ENCODE measurements around the gene TTC3. TPM values are rescaled to one million over a fixed set of nuclear protein-coding genes. Genes with fewer than 3 reads are reported as not detected.
"Not testable (repeated sequence)": the region's sequence is repeated elsewhere in the genome, so short reads cannot be mapped to it uniquely, and the experiment has no call there.

The TTC3 gene
- total and polyA plus RNA-seq, 2 experiments from 2014 or later: 146 to 196 TPM

DNA sequence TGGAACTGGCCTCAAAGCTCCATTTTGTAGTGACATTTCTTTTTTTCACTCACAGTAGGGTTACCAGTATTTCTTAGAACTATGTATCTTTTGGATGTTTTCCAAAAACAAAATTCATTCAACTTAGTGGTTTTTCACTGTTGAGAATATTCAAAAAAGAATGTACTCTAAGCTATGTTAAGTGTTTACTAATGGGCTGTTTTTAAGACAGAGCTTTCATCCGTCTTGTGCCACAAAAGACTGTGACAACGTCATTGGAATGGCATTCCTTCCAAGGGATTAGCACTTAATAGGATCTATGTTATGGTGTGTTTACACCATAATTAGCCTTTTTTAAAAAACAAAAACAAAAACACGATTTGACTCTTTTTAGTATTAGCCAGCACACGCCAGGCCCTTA, 66.8 kb downstream of the TTC3 start:
- H3K4me1 ChIP-seq (ENCODE audit: insufficient read depth): no peaks in the 10 kb centered on the region
- no peak overlapping the region for H2AFZ ChIP-seq
- no peak overlapping the region for H3K27ac ChIP-seq
- H3K79me2 ChIP-seq: peaks cover 2% of the 10 kb centered on the region
- H3K36me3 ChIP-seq (replicated peaks; ENCODE audit: insufficient read depth, low read depth): peaks cover 6% of the 10 kb centered on the region
- no peaks in the 10 kb centered on the region for H3K27me3 ChIP-seq
- no peaks in the 10 kb centered on the region for H4K20me1 ChIP-seq (ENCODE audit: insufficient read depth, poor library complexity, severe bottlenecking)
- no peak for TF ChIP-seq EZH2phosphoT487 (IDR thresholded peaks at IDR 0.05; ENCODE audit: low read depth, severe bottlenecking, unreplicated experiment)
- TF ChIP-seq EZH2 (IDR thresholded peaks at IDR 0.05; ENCODE audit: borderline replicate concordance): no peak
- TF ChIP-seq, protein P1, sequence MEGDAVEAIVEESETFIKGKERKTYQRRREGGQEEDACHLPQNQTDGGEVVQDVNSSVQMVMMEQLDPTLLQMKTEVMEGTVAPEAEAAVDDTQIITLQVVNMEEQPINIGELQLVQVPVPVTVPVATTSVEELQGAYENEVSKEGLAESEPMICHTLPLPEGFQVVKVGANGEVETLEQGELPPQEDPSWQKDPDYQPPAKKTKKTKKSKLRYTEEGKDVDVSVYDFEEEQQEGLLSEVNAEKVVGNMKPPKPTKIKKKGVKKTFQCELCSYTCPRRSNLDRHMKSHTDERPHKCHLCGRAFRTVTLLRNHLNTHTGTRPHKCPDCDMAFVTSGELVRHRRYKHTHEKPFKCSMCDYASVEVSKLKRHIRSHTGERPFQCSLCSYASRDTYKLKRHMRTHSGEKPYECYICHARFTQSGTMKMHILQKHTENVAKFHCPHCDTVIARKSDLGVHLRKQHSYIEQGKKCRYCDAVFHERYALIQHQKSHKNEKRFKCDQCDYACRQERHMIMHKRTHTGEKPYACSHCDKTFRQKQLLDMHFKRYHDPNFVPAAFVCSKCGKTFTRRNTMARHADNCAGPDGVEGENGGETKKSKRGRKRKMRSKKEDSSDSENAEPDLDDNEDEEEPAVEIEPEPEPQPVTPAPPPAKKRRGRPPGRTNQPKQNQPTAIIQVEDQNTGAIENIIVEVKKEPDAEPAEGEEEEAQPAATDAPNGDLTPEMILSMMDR (IDR thresholded peaks at IDR 0.05; ENCODE audit: poor library complexity): no peak
- no peaks in the 10 kb centered on the region for H3K9me3 ChIP-seq (ENCODE audit: low read depth)
- H3K9me2 ChIP-seq (replicated peaks; ENCODE audit: insufficient read depth): no peaks in the 10 kb centered on the region
- no peak overlapping the region for H3K4me3 ChIP-seq
- DNase-seq (ENCODE audit: low spot score): no peak
- no peak overlapping the region for H3K4me2 ChIP-seq
- WGBS (ENCODE audit: low lambda C conversion rate, missing lambda C conversion rate): 51% methylated on average over 4 of the region's 4 CpGs

DNA sequence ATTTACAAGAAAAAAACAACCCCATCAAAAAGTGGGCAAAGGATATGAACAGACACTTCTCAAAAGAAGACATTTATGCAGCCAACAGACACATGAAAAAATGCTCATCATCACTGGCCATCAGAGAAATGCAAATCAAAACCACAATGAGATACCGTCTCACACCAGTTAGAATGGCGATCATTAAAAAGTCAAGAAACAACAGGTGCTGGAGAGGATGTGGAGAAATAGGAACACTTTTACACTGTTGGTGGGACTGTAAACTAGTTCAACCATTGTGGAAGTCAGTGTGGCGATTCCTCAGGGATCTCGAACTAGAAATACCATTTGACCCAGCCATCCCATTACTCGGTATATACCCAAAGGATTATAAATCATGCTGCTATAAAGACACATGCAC, 70.3 kb downstream of the TTC3 start:
- H3K79me2 ChIP-seq; H3K9me2 ChIP-seq (replicated peaks; ENCODE audit: insufficient read depth); H3K27me3 ChIP-seq; H2AFZ ChIP-seq; H4K20me1 ChIP-seq (ENCODE audit: insufficient read depth, poor library complexity, severe bottlenecking); H3K4me3 ChIP-seq; DNase-seq (ENCODE audit: low spot score); H3K36me3 ChIP-seq (replicated peaks; ENCODE audit: insufficient read depth, low read depth); H3K4me1 ChIP-seq (ENCODE audit: insufficient read depth); H3K9me3 ChIP-seq (ENCODE audit: low read depth); H3K27ac ChIP-seq; H3K4me2 ChIP-seq: not testable (repeated sequence)
- 92% methylated on average over 3 of the region's 5 CpGs for WGBS (ENCODE audit: low lambda C conversion rate, missing lambda C conversion rate)

DNA sequence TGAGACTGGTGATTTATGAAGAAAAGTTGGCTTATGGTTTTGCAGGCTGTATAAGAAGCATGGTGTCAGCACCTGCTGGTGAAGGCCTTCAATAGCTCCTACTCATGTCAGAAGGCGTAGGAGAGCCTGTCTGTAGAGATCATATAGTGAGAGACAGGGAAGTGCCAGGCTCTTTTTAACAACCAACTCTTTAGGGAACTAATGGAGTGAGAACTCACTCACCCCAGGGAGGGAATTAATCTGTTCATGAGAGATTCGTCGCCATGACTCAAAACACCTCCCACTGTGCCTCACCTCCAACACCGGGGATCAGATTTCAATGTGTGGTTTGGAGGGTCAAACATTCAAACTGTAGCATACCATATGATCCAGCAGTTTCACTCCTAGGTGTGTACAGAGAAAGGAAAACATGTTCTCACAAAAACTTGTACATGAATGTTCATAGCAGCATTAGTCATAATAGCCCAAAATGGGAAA, 72.6 kb downstream of the TTC3 start:
- 83% methylated on average over 4 of the region's 4 CpGs for WGBS (ENCODE audit: low lambda C conversion rate, missing lambda C conversion rate)
- no peak overlapping the region for H3K27ac ChIP-seq

DNA sequence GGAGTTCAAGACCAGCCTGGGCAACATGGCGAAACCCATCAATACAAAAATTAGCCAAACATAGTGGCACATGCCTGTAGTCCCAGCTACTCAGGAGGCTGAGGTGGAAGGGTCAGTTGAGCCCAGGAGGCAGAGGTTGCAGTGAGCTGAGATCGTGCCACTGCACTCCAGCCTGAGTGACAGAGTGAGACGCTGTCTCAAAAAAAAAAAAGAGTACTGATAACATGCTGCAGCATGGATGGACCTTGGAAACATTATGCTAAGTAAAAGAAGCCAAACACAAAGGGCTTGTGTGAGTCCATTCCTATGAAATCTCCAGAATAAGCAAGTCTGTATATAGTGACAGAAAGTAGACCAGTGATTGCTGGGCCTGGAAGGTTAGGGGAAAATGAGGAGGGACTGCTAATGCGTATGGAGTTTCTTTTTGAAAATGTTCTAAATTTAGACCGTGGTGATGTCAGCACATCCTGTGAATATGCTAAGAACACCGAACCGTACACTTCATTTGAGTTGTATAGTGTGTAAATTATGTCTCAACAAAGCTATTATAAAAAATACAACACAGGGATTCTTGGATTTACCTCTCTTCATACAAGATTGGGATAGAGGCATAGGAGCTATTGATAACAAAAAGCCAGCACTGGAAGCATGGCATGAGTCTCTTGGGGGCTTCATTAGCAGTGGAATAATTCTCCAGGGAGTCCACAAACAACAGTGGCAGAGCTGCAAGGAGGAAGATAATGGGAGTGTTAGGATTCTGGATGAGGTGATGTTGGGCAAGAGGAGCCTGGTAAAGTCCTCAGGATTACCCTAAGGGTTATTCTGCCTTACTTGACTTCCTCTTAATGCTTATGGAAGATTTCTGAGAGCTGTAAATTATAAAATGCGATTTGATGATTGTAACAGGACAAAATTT, 73.5 kb downstream of the TTC3 start:
- H3K27ac ChIP-seq: no peak overlapping the region

More for the DNA sequence above, 72.6 kb downstream of the TTC3 start:
- H3K4me3 ChIP-seq: no peak overlapping the region
- H3K27me3 ChIP-seq: no peaks in the 10 kb centered on the region
- no peak for TF ChIP-seq EZH2phosphoT487 (IDR thresholded peaks at IDR 0.05; ENCODE audit: low read depth, severe bottlenecking, unreplicated experiment)
- TF ChIP-seq EZH2 (IDR thresholded peaks at IDR 0.05; ENCODE audit: borderline replicate concordance): no peak
- TF ChIP-seq, protein P1 (IDR thresholded peaks at IDR 0.05; ENCODE audit: poor library complexity): no peak
- no peak overlapping the region for H2AFZ ChIP-seq
- H3K4me1 ChIP-seq (ENCODE audit: insufficient read depth): no peaks in the 10 kb centered on the region
- no peaks in the 10 kb centered on the region for H3K36me3 ChIP-seq (replicated peaks; ENCODE audit: insufficient read depth, low read depth)
- no peak overlapping the region for H3K4me2 ChIP-seq
- H3K9me3 ChIP-seq (ENCODE audit: low read depth): no peaks in the 10 kb centered on the region
- no peak for DNase-seq (ENCODE audit: low spot score)
- no peaks in the 10 kb centered on the region for H4K20me1 ChIP-seq (ENCODE audit: insufficient read depth, poor library complexity, severe bottlenecking)
- peaks cover 2% of the 10 kb centered on the region for H3K79me2 ChIP-seq
- no peaks in the 10 kb centered on the region for H3K9me2 ChIP-seq (replicated peaks; ENCODE audit: insufficient read depth)

More for the DNA sequence above, 73.5 kb downstream of the TTC3 start:
- H4K20me1 ChIP-seq (ENCODE audit: insufficient read depth, poor library complexity, severe bottlenecking): no peaks in the 10 kb centered on the region
- H3K27me3 ChIP-seq: no peaks in the 10 kb centered on the region
- no peaks in the 10 kb centered on the region for H3K36me3 ChIP-seq (replicated peaks; ENCODE audit: insufficient read depth, low read depth)
- H3K9me3 ChIP-seq (ENCODE audit: low read depth): no peaks in the 10 kb centered on the region
- no peaks in the 10 kb centered on the region for H3K9me2 ChIP-seq (replicated peaks; ENCODE audit: insufficient read depth)
- no peaks in the 10 kb centered on the region for H3K79me2 ChIP-seq
- H3K4me1 ChIP-seq (ENCODE audit: insufficient read depth): no peaks in the 10 kb centered on the region
- H3K4me2 ChIP-seq: no peak overlapping the region
- H3K4me3 ChIP-seq: no peak overlapping the region
- TF ChIP-seq EZH2phosphoT487 (IDR thresholded peaks at IDR 0.05; ENCODE audit: low read depth, severe bottlenecking, unreplicated experiment) (no peak), EZH2 (IDR thresholded peaks at IDR 0.05; ENCODE audit: borderline replicate concordance) (no peak)
- TF ChIP-seq, protein P1 (IDR thresholded peaks at IDR 0.05; ENCODE audit: poor library complexity): no peak
- DNase-seq (ENCODE audit: low spot score): no peak
- H2AFZ ChIP-seq: no peak overlapping the region
- 88% methylated on average over 8 of the region's 8 CpGs for WGBS (ENCODE audit: low lambda C conversion rate, missing lambda C conversion rate)
